GM12872 (cell line): ENCODE results near the gene NAV1.

Source experiments
- TF ChIP-seq, protein P1 (sequence below): IDR thresholded peaks from 3 replicates; pipeline ENCODE4 v1.5.1; 2011; ENCODE audit warnings: low read depth, mild to moderate bottlenecking, low read length, moderate library complexity; ENCODE audit not compliant: insufficient read depth

The NAV1 gene

DNA sequence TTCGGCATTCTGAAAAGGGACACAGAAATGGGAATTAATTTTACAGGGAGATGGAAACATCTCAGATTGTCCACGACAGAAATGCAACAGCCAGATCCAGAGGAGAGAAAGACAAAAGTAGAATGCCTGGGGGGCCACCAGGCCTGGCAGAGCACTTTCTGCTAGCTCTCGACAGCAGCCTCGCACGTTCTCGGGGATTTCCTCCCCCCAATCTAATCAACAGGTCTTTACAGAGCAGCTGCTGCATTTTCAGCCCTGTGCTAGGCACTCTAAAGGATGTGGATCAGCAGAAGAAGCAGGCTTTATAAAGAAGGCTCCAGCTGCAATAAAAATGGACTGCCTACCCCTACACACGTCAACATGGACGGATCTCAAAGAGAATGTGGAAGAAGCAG is 42.6 kb upstream of the NAV1 start:
- TF ChIP-seq, protein P1, sequence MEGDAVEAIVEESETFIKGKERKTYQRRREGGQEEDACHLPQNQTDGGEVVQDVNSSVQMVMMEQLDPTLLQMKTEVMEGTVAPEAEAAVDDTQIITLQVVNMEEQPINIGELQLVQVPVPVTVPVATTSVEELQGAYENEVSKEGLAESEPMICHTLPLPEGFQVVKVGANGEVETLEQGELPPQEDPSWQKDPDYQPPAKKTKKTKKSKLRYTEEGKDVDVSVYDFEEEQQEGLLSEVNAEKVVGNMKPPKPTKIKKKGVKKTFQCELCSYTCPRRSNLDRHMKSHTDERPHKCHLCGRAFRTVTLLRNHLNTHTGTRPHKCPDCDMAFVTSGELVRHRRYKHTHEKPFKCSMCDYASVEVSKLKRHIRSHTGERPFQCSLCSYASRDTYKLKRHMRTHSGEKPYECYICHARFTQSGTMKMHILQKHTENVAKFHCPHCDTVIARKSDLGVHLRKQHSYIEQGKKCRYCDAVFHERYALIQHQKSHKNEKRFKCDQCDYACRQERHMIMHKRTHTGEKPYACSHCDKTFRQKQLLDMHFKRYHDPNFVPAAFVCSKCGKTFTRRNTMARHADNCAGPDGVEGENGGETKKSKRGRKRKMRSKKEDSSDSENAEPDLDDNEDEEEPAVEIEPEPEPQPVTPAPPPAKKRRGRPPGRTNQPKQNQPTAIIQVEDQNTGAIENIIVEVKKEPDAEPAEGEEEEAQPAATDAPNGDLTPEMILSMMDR, result no peak

DNA sequence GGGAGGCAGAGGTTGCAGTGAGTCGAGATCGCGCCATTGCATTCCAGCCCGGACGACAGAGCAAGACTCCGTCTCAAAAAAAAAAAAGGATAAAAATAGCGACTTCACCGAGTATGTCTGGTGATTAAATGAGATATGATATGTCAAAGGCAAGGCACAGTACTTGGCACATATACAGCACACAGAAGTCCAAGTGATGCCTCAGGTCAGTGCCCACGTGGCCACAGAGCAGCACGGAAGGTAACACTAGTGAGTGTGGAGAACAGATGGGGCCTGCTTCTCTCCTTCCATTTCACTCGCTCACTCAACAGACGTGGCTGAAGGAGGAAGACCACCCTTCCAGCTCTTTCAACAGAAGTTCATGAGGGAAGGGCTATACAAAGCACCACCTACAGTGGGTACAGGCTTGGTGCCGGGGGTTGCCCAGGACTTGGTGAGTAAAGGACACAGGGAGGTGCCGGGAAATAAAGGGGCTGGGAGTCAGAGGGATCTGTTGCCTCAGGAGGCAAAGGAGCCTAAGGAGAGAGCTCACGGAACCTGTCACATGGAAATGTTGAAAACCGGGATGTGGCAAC is 40.9 kb upstream of the NAV1 start:
- TF ChIP-seq, protein P1, result no peak

DNA sequence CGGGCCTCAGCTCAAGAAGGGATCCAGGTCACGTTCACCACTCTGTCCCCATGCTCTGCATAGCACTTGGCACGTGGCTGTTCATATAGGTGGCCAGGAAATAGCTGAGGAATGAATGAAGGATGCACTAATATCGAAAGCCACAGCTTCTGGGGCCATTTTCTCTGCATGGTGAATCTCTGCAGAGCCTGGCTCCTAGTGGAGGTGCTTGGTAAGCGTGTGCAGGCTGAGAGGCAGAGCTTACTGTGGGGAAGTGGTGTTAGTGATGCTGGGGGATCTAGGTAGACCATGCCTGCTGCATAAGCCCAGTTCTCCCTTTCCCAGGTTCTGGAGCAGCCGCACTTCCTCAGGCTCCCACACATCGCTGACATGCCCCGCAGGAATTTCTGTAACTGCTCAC is 40.3 kb upstream of the NAV1 start:
- TF ChIP-seq, protein P1, result no peak

- TF ChIP-seq, protein P1, result no peak
Observed at GRCh38 chr1:201499191-201499590, 39.7 kb upstream of the NAV1 start.

- TF ChIP-seq, protein P1, result no peak
Observed at GRCh38 chr1:201499795-201500669, 38.9 kb upstream of the NAV1 start.

- TF ChIP-seq, protein P1, result no peak
Observed at GRCh38 chr1:201500670-201501120, 38.2 kb upstream of the NAV1 start.

DNA sequence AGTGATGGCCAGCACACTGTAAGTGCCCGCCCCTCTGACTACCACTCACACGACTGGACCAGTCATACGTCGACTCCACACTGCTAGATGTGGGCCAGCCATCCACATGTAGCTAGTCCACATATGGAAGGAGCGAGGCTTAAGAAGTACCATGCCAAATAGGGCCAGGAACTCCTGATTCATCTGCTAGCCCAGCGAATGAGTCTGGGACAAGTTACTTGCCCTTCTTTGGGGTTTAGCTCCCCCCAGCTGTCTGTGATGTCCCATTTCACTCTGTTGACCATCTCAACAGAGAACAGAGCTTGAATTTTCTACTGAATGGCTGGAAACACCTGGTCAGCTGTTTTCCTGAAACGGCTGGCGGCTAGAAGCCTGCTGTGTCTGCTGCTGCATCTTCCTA is 37.8 kb upstream of the NAV1 start:
- TF ChIP-seq, protein P1, result no peak
